GM12872 (cell line): ENCODE results near the gene SOX18.

ENCODE experiments used
- CTCF ChIP-seq: IDR thresholded peaks from 3 replicates; pipeline ENCODE4 v1.5.1; 2011; ENCODE audit warnings: low read depth, mild to moderate bottlenecking, low read length, moderate library complexity; ENCODE audit not compliant: insufficient read depth

The SOX18 gene

GRCh38 chr20:64082820-64083377 is 33.5 kb upstream of the SOX18 start:
- TF ChIP-seq CTCF: no peak

- TF ChIP-seq CTCF: no peak
These were observed 32.8 kb upstream of the SOX18 start for GRCh38 chr20:64082126-64082731.

GRCh38 chr20:64081624-64081964 is 32.2 kb upstream of the SOX18 start:
- no peak for TF ChIP-seq CTCF

- TF ChIP-seq CTCF: no peak
These were observed 31.6 kb upstream of the SOX18 start for GRCh38 chr20:64080813-64081623.

GRCh38 chr20:64080013-64080812 is 30.8 kb upstream of the SOX18 start, which contains the start of gene OPRL1:
Gene OPRL1, plus strand, starts transcription at chr20:64080082. Its CDS starts 12,639 bp downstream, at chr20:64092721.
- no peak for TF ChIP-seq CTCF

GRCh38 chr20:64079273-64080012 is 30.0 kb upstream of the SOX18 start, which contains the start of gene RGS19:
Gene RGS19, minus strand, starts transcription at chr20:64079518. Its CDS starts 2,632 bp downstream, at chr20:64076886.
- no peak for TF ChIP-seq CTCF
